ENCODE data around the gene EIF4G3.

DNA sequence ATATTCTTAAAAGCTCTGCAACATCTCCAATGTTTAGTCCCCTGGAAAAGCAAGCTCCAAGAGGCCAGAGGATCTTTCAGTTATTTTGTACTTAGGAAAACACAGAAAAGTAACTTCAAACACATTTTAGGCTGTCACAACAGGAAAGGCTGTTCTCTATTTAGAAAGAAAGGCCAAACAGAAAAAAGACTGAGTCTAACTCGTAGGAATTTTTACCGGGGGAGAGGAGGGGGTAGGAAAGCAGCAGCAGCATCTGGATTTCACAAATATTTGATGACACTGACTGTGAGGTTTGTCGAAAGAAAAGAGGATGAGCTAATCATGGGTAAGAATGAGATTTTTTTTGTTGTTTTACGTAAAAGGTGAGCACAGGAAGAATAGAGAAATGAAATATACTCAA is 107.1 kb downstream of the EIF4G3 start:
- TF ChIP-seq, protein P1, sequence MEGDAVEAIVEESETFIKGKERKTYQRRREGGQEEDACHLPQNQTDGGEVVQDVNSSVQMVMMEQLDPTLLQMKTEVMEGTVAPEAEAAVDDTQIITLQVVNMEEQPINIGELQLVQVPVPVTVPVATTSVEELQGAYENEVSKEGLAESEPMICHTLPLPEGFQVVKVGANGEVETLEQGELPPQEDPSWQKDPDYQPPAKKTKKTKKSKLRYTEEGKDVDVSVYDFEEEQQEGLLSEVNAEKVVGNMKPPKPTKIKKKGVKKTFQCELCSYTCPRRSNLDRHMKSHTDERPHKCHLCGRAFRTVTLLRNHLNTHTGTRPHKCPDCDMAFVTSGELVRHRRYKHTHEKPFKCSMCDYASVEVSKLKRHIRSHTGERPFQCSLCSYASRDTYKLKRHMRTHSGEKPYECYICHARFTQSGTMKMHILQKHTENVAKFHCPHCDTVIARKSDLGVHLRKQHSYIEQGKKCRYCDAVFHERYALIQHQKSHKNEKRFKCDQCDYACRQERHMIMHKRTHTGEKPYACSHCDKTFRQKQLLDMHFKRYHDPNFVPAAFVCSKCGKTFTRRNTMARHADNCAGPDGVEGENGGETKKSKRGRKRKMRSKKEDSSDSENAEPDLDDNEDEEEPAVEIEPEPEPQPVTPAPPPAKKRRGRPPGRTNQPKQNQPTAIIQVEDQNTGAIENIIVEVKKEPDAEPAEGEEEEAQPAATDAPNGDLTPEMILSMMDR (IDR thresholded peaks at IDR 0.05 in 4 of 5, conservative IDR thresholded peaks at IDR 0.05 in 1 of 5): no peak
- no peak for TF ChIP-seq POLR2A (IDR thresholded peaks at IDR 0.05)

Data from gastrocnemius medialis (tissue), 4 donors.